ENCODE measurements around the gene CACNA1S.
A peak's percentile ranks its signal among the peaks of the same experiment; 100 is the strongest.

The CACNA1S gene

DNA sequence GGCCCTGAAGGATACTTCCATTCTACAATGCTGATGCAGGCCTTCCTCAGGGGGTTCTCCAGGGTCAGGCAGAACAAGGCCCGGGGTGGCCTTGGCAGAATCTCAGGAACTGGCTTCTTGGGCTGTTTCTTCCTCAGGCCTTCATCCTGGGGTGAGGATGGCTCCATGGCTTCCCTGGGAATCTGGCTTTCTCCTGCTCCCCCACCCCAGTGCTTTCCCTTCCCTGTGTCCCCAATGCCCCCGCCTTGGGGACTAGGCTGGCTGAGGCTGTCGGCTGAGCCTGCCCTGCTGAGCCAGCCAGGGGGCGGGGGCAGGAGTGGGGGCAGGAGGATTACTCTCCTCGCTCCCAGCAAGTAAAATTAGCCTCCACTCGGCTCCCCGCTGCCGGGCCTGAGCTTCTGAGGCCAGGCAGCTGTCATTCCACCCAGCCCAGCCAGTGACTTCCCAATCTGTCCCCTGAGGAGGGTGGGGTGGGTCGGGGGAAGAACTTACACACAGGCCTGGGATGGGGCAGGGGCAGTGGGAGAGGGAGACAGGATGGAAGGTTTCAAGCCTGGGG is at the start of gene CACNA1S:
Gene CACNA1S, minus strand, starts transcription at position 254 of the 559 bp plus-strand sequence. Its CDS starts 87 bp downstream, at position 167.
- no peak for DNase-seq

DNA sequence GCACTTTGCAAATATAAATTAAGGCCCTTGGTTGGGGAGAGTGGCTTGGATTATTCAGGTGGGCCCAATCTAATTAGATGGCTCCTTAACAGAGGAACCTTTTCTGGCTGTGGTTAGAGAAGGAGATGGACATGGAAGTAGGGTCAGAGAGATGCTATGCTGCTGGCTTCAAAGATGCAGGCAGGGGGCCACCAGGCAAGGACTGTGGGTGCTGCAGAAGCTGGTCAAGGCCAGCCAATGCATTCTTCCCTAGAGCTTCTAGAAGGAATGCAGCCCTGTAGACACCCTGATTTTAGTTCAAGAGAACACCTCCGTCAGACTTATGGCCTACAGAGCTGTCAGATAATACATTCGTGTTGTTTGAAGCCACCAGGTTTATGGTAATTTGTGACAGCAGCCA is 45.7 kb upstream of the CACNA1S start:
- no peak for DNase-seq

DNA sequence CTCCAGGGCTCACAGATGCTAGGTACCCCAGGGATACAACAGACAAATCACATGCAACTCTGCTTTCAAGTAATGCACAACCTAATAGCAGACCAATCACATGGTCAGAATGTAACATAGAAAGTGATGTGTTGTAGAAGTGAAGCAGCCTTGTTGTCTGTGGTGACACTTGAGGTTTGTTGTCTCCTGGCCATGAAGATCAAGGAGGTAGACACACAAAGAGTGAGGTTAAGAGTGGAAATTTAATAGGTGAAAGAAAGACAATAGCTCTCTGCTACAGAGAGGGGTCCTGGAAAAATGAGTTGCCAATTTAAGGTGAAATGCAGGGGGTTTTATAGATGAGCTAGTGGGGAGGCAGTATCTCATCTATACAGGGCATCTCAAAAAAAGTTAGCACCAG is 44.6 kb upstream of the CACNA1S start:
- DNase-seq, result no peak

DNA sequence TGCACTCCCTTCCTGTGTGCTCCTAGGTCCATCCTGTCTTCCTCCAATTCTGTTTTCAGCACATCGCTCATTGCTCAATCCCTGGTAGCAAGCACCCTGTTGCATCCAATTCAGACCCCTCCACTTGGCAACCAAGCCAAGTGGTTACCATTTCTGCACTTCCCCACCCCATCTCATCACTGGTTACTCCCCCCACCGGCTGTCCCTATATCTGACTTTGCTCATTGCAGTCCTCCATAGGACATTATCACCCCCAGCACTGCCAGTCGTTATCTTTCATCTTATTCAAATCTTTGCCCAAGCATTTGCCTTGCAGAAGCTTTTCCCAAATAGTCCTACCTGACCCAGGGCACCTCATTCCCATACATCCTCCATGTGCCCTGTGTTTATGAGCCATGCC is 44.1 kb upstream of the CACNA1S start:
- DNase-seq, result no peak

DNA sequence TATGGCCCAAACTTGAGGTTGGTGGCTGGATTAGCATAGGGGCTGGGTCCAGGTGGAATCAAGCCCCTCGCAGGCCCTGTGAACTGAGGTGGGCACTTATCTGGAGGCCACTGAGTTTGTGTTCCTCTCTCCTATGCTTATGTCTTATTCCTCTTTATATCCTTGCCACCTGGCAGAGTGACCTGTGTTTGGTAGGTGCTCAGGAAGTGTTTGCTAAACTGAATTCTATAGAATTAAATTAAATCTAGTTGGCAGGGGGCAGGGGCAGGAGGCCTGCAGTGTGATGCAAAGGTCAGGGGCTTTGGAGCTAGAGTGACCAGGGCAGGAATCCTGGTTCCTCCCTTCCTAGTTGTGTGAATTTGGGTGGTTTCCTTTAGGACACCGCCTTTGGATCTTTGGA is 43.1 kb upstream of the CACNA1S start:
- no peak for DNase-seq

DNA sequence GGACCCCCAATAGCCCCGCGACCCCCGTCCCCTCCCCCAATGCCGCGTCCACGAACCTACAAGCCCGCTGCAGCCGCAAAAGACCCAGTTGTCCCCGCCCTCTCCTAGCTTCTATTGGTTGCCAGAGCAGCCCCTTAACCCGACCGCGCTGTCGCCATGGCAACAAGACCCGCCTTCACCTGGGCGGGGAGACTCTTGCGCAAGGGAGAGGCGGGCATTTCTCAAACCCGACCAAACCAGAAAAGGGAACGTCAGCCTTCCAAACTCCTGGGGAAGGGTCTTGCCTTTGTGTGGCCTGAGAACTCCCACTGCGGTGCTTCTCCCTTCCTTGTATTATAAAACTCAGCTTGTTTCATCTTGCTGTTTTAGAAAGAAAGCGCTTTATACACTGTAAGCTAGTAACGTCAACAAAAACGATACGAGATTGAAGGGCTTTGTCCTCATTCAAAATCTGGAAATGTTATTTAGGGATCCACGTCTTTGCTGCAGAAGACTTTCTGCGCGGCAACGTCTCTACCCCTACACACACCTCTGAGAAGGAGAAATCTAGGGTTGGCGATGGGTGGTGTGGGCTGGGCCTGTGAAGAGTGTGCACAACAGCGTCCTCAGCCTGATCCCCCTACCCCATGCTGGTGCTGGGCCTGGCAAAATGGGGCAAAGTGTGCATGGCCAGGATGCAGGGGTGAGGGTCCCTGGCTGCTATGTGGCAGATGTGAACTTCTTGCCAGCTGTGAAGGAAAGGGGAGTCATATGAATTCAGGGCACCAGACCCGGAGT is 42.4 kb upstream of the CACNA1S start, which contains the start of gene TMEM9:
Gene TMEM9, minus strand, starts transcription at position 86 of the 777 bp plus-strand sequence. CDS start 551 bp downstream, outside the sequence.
- peak; percentile 97 for DNase-seq

DNA sequence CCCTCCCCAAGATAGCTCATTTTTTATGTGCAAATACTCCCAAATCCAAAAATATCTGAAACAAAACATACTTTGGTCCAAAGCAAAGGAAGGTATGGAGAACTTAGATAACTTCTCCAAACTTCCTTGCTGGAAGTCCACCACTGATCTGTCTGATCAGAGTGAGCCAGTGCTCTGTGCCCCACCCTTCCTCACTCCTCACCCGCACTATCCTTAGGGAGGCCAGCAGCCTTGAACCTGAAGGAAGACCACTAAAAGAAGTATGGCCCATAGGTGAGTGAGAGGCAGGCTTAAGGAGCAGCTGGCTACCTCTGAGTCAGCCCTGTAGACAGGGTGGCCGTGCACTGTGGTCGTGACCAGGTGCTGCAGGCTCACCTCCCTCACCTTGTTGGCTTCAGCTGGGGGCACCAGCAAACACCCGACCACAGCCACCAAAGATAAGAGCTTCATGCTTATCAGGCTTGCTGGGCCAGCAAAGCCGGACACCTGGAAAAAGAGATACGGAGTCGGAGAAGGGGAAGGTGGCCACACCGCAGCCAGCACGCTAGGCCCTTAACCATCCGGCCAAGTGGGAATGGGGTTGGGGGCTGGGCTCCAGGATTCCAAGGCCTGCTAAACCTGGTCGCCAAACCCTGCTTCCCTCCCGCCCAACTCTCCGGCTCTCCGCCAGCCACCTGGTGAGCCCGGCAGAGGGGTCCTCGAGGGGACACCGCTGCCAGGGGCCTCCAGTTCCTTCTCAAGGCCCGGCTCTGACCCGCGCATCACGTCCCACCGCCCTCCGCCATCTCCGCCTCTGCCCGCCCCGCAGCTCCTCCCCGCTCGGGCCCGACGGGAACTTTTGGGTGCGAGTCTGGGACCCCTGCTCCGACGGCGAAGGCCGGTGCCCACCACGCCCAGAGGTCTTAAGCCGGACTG is 41.5 kb upstream of the CACNA1S start:
- DNase-seq, result no peak

DNA sequence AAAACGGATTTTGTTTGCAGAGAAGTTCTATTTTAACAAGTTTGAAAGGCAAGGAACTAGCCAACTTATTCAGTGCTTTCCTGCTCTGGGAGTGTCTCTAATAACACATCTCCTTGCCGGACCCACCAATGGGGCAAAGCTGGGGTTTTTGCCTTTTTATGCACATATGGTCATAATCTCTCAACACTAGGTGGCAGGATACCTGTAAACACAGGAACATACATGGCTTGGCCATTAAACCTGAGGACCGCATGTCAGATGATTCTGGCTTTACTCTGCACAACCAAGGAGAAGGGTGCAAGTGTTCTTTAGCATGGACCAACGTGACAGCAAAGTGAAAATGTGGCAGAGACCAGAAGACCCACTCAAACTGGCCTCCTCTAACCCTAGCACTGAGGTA is 37.2 kb upstream of the CACNA1S start:
- DNase-seq, result peak; percentile 36

DNA sequence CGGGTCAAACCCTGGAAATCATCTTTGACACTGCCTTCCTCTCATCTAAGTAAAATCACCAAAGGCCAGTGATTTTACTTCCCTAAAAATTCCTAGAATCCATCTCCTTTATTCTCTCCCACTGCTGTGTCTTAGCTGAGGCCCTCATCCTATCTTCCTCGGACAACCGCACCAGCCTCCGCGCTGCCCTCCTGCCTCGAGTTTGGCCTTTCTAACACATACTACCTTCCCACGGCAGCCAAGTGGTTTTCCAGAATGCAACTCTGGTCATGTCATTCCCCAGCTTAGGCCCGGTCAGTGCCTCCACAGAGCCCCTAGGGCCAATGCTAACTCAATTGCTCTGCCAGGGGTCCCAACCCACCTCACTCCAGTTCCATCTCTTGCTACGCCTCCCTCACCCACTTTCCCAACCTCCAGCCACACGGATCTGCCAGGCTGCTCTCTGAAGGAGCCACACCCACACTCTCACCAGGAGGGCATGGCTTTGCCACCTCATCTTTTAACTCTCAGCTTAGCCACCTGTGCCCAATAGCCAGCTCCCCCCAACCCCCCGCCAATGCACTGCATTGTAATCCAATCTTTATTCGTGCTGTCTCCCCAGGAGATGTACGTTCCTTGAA is 35.3 kb upstream of the CACNA1S start:
- no peak for DNase-seq

DNA sequence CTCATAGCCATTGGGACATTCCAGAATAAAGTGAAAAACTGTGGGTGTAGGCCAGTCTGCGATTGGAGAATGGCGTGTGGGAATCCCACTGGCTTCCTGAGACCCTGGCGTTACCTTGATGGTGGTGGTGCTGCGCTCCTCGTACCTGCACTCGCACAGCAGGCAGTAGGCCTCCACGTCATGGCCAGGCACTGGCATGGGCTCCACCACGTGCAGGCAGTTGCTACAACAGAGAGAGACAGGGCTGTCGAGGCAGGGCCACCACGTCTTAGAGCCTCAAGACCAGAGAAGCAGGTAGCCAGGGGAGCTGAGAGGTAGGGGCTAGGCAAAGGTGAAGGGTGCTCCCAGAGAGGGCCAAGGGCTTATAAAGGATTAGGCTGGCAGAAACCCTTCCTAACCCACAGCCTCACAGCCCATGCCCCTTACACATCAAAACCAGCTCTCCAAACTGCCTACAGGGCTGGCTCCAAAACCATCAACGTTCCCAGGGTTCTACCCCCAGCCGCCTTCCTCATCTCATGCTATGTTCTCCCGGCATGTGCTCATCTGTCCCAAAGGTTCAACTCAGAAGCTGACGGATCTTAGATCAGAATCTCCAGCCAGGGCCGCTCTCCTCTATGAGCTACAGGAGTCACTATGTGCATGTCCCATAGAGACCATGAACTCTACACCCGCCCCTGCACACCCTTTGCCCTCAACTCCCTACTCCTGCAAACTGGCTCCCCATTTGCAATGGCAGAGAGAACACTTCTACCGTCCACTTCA is 34.6 kb upstream of the CACNA1S start:
- DNase-seq, result no peak

DNA sequence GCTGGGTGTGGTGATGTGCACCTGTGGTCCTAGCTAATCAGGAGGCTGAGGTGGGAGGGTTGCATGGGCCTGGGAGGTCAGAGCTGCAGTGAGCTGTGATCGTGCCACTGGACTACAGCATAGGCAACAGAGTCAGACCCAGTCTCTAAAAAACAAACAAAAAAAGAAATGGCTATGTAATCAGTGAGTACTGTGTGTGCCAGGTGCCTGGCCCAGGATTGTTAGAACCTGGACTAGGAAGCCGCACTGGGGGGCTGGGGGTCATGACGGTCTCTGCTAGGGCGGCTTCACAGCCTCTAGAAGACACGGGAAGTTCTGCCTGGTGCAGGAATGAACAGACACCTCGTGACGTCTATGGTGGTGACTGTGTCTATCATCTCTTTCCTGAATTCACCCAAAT is 33.6 kb upstream of the CACNA1S start:
- DNase-seq, result no peak

DNA sequence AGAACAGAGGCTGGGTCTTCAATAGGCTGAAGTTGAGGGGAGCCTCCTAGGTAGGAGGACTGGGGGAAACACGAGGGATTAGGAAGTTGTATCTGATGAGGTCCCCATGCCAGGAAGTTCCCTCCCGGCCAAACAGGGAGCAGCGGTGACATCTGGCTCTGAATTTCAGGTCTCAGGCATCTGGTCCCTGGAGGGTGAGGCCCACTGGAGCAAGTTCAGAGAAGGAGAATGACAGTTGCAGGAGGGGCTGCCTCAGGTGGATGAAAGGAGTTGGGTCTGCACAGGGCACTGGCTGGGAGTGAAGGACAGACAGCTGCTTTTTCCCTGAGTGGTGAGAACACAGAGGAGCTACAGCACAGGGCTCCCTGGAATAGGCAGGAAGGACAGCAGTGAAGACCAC is 32.9 kb upstream of the CACNA1S start:
- no peak for DNase-seq

DNA sequence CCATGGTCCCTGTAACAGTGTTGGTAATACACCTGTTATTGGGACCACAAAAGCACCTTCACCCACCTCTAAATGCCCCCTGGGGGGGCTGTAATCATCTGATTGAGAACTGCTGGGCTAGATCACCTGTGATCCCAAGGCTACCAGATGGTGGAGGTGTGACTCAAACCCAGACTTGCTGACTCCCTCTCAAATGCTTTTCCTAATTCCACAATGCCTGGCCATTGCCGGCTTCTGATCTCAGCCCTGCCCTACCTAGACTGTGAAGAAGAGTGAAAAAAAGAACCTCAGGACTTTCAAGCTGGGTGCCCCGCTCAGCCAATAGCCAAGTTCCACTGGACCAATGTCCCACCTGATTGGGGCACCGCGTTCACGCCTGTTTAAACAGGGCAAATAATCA is 32.5 kb upstream of the CACNA1S start:
- no peak for DNase-seq

DNA sequence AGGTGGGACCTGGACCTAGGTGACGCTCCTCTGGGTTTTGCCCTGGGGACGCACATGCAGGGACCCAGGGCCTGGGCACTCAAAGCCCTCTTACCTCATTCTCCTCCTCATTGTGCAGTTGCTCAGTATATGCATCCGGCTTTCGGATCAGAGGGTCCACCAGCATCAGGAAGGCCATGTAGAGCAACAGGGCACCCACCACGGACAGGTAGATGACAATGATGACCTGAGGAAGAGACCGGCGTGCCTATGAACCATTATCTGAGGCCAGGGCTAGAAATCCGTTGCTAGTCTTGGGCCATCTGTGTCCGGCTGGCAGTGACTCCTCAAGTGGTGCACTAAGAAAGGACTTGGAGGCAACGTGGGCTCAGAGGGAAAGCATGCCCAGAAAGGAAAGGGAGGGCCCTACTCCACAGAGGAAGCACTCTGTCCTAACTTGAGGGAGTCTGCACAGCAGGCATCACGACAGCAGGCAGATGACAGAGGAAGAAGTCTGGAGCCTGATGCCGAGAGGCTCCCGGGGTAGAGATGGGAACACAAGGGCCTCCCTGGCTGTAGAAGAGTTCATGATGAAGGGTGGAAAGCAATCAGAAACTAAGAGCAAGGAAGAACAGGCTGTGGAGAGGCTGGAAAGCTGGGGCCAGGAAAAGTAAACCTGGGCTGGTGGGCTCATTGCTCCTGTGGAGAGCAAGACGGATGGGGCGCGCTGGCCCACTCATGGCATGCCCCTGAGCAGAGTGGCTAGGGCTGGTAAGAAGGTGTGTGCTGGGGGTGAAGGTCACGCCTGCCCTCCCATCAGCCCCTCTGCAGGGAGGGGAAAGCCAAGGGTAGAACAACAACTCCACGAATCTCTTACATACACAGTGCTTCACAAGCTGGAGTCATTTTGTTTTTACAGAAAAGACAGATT is 31.8 kb upstream of the CACNA1S start:
- no peak for DNase-seq

DNA sequence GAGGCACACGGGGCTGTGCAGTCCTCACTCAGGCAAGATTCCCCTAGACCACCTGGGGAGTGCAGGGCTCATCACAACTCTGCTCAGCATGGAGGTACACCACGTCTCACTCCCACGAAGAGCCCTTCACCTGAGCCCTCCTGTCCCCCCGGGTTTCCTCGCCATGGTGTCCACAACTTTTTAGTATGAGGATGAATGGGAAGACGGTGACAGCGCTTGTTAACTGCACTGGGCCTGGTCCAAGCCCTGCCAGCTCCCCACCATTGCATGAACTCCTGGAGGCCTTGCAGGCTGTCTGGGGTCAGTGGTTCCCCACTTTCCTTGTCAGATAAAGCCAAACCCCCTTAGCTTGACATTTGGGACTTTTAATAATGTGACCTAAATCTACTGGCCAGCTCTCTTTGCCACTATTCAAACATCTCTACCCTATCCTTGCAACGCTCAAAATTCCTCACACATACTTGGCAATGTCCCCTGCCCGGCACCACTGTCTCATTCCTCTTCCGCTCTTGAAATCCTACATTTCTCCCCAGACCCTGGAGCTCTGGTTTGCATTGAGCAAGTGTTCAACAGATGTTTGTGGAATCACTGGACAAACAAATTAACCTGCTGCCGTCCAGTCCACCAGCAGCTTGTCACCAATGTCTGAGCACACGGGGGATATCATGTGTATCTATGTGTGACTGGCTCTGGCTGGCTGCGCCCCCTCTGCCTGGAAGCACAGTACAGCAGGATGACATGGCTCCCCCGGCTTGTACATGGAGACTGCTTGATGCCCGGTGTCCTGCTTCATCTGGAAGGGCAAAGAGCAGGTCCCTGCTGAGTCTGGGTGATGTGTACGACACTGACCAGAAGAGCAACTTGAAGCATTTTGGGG is 30.9 kb upstream of the CACNA1S start:
- DNase-seq, result no peak

DNA sequence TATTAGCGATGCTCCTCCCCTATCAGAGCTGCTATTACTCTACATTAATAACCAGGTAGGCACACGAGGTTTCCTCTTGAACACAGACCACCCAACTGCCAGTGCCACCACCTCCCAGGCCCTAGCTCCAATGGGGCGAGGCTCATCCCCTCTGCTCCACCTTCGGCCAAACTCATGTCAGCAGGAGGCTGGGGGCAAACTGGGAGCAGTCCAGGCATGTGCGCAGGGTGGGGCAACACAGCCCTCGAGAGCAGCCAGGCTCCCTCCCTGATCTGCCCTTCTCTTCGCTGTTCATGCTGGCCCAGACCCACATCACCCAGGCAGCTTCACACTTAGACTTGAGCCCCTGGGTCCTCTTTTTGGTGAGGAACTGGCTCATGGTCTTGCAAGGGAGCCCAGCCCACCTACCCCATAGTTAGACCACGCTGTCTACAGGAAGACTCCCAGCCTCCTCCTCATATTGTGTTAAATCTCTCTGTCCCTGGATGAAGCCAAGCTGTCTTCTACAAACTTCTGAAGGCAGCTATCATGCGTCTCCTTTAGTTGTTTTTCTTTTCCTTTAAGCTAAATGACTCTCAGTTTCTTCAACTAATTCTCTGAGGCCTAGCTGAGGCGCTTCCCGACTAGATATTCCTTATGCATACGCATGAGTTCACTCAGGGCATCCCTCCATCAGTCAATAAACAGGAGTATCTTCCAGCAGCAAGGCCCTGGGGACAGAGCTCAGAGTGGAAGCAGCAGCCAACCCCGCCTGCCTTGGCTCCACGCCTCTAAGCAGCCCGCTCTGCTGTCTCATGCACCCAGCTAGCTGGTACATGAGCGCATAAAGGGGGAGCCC is 30.0 kb upstream of the CACNA1S start:
- no peak for DNase-seq

DNA sequence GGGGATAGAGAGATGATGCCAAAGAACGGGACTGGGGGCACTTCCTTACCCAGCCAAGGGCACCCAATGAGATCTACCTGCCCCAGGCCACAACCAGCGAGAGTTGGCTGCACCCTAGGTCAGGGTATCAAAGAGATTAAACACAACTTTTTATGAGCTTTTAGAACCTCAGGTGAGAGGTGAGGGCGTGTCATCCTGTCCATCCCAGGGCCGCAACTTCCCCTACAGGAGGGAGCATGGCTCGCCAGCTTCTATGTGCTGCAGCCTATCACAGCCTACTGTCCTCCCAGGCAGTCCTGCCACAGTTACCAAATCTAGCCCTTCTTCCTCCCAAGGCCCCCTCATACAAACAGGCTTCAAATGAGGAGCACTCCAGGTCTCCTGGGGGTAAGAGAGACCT is 29.2 kb upstream of the CACNA1S start:
- DNase-seq, result no peak

DNA sequence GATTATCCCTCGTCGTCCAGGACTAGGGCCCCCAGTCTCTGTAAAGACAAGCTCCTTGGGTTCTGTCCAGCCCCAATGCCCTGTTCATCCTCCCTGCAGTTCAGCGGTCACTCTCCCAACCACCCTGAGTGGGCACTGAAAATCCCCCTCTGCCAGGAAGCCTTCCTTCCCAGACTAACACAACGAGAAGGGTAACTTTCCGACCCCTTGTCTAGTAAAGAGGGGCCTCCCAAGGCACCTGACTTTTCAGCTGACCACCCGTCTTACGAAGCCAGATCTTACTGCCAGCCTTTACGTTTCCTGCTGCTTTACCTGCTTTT is 28.7 kb upstream of the CACNA1S start:
- no peak for DNase-seq

DNA sequence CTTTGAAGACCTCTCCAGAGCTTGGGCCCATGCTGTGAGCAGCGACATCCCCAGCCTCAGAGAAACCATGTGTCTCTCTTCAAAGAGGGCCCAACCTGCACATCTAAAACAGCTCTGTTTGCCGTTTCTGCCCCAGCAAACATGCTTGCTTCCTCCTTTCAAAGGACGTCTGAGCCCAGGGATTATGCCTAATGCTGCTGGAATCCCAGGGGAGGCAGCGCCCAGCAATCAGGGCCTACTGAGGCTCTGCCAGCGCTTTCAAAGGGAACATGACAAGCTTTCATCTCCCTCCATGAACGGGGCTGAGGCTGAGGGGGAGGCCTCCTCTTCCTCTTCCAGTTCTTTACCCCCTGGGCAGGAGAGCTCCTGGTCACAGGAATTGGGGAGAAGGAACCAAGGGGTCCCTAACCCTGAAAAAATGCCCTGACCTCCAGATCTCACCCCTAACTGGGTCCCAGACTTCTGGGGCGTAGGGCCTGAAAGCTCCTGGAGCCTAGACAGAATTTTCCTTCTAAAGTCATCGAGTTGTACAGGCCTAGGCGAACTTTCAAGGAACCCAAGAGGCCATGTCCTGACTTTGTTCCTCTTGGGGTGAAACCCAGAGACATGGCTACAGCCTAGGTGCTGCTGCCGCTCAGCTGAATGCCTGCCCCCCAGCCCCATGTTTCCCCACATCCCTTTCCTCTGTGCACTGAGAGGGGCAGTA is 28.2 kb upstream of the CACNA1S start:
- no peak for DNase-seq
